ENCODE data around the gene CACNA2D4.

Gene CACNA2D4

GRCh38 chr12:1844661-1845409, 73.6 kb downstream of the CACNA2D4 start:
- Histone ChIP-seq H3K36me3 (ENCODE audit: insufficient read depth, low read depth, low read length) (no peaks in the 10 kb centered on the region), H3K27me3 (ENCODE audit: insufficient read depth, low read length) (peaks cover 17% of the 10 kb centered on the region; the same call in 1 of the 2 replicates), H3K9me3 (ENCODE audit: insufficient read depth, low read depth, low read length) (no peaks in the 10 kb centered on the region), H3K9ac (ENCODE audit: low read depth, low read length) (no peak overlapping the region), H3K4me3 (ENCODE audit: low read length) (no peak overlapping the region), H3K4me1 (ENCODE audit: insufficient read depth, low read length) (peaks cover 13% of the 10 kb centered on the region; the same call in 1 of the 2 replicates), H3K27ac (ENCODE audit: low read length) (no peak overlapping the region)

- H3K4me3 ChIP-seq (ENCODE audit: low read length): no peak overlapping the region
- H3K27me3 ChIP-seq (ENCODE audit: insufficient read depth, low read length): peaks cover 17% of the 10 kb centered on the region; the same call in 1 of the 2 replicates
- no peaks in the 10 kb centered on the region for H3K36me3 ChIP-seq (ENCODE audit: insufficient read depth, low read depth, low read length)
- H3K9ac ChIP-seq (ENCODE audit: low read depth, low read length): no peak overlapping the region
- peaks cover 13% of the 10 kb centered on the region; the same call in 1 of the 2 replicates for H3K4me1 ChIP-seq (ENCODE audit: insufficient read depth, low read length)
- no peaks in the 10 kb centered on the region for H3K9me3 ChIP-seq (ENCODE audit: insufficient read depth, low read depth, low read length)
- no peak overlapping the region for H3K27ac ChIP-seq (ENCODE audit: low read length)
Measured at GRCh38 chr12:1844223-1844622, 74.2 kb downstream of the CACNA2D4 start.

- H3K27ac ChIP-seq (ENCODE audit: low read length): no peak overlapping the region
- H3K9ac ChIP-seq (ENCODE audit: low read depth, low read length): no peak overlapping the region
- no peak overlapping the region for H3K4me3 ChIP-seq (ENCODE audit: low read length)
- H3K27me3 ChIP-seq (ENCODE audit: insufficient read depth, low read length): peaks cover 17% of the 10 kb centered on the region; the same call in 1 of the 2 replicates
- peaks cover 13% of the 10 kb centered on the region; the same call in 1 of the 2 replicates for H3K4me1 ChIP-seq (ENCODE audit: insufficient read depth, low read length)
- H3K9me3 ChIP-seq (ENCODE audit: insufficient read depth, low read depth, low read length): no peaks in the 10 kb centered on the region
- H3K36me3 ChIP-seq (ENCODE audit: insufficient read depth, low read depth, low read length): no peaks in the 10 kb centered on the region
Measured at GRCh38 chr12:1843641-1844005, 74.8 kb downstream of the CACNA2D4 start.

GRCh38 chr12:1842905-1843640, 75.4 kb downstream of the CACNA2D4 start:
- peaks cover 13% of the 10 kb centered on the region; the same call in 1 of the 2 replicates for H3K4me1 ChIP-seq (ENCODE audit: insufficient read depth, low read length)
- no peaks in the 10 kb centered on the region for H3K36me3 ChIP-seq (ENCODE audit: insufficient read depth, low read depth, low read length)
- H3K27me3 ChIP-seq (ENCODE audit: insufficient read depth, low read length): peaks cover 17% of the 10 kb centered on the region; the same call in 1 of the 2 replicates
- no peak overlapping the region for H3K27ac ChIP-seq (ENCODE audit: low read length)
- no peak overlapping the region for H3K4me3 ChIP-seq (ENCODE audit: low read length)
- H3K9ac ChIP-seq (ENCODE audit: low read depth, low read length): no peak overlapping the region
- H3K9me3 ChIP-seq (ENCODE audit: insufficient read depth, low read depth, low read length): no peaks in the 10 kb centered on the region

GRCh38 chr12:1842183-1842904, 76.1 kb downstream of the CACNA2D4 start:
- Histone ChIP-seq H3K9ac (ENCODE audit: low read depth, low read length) (no peak overlapping the region), H3K4me3 (ENCODE audit: low read length) (no peak overlapping the region), H3K27ac (ENCODE audit: low read length) (no peak overlapping the region), H3K36me3 (ENCODE audit: insufficient read depth, low read depth, low read length) (no peaks in the 10 kb centered on the region), H3K27me3 (ENCODE audit: insufficient read depth, low read length) (peaks cover 17% of the 10 kb centered on the region; the same call in 1 of the 2 replicates), H3K9me3 (ENCODE audit: insufficient read depth, low read depth, low read length) (no peaks in the 10 kb centered on the region), H3K4me1 (ENCODE audit: insufficient read depth, low read length) (peaks cover 13% of the 10 kb centered on the region; the same call in 1 of the 2 replicates)

GRCh38 chr12:1841586-1842182, 76.8 kb downstream of the CACNA2D4 start:
- no peak overlapping the region for H3K9ac ChIP-seq (ENCODE audit: low read depth, low read length)
- peaks cover 17% of the 10 kb centered on the region; the same call in 1 of the 2 replicates for H3K27me3 ChIP-seq (ENCODE audit: insufficient read depth, low read length)
- no peaks in the 10 kb centered on the region for H3K36me3 ChIP-seq (ENCODE audit: insufficient read depth, low read depth, low read length)
- no peak overlapping the region for H3K4me3 ChIP-seq (ENCODE audit: low read length)
- H3K27ac ChIP-seq (ENCODE audit: low read length): no peak overlapping the region
- H3K4me1 ChIP-seq (ENCODE audit: insufficient read depth, low read length): peaks cover 13% of the 10 kb centered on the region; the same call in 1 of the 2 replicates
- no peaks in the 10 kb centered on the region for H3K9me3 ChIP-seq (ENCODE audit: insufficient read depth, low read depth, low read length)

GRCh38 chr12:1840981-1841425, 77.4 kb downstream of the CACNA2D4 start:
- no peaks in the 10 kb centered on the region for H3K9me3 ChIP-seq (ENCODE audit: insufficient read depth, low read depth, low read length)
- H3K9ac ChIP-seq (ENCODE audit: low read depth, low read length): no peak overlapping the region
- peaks cover 13% of the 10 kb centered on the region; the same call in 1 of the 2 replicates for H3K4me1 ChIP-seq (ENCODE audit: insufficient read depth, low read length)
- peaks cover 17% of the 10 kb centered on the region; the same call in 1 of the 2 replicates for H3K27me3 ChIP-seq (ENCODE audit: insufficient read depth, low read length)
- no peaks in the 10 kb centered on the region for H3K36me3 ChIP-seq (ENCODE audit: insufficient read depth, low read depth, low read length)
- H3K4me3 ChIP-seq (ENCODE audit: low read length): no peak overlapping the region
- no peak overlapping the region for H3K27ac ChIP-seq (ENCODE audit: low read length)

- Histone ChIP-seq H3K9me3 (ENCODE audit: insufficient read depth, low read depth, low read length) (no peaks in the 10 kb centered on the region), H3K36me3 (ENCODE audit: insufficient read depth, low read depth, low read length) (no peaks in the 10 kb centered on the region), H3K27me3 (ENCODE audit: insufficient read depth, low read length) (peaks cover 17% of the 10 kb centered on the region; the same call in 1 of the 2 replicates), H3K4me3 (ENCODE audit: low read length) (no peak overlapping the region), H3K9ac (ENCODE audit: low read depth, low read length) (no peak overlapping the region), H3K27ac (ENCODE audit: low read length) (no peak overlapping the region), H3K4me1 (ENCODE audit: insufficient read depth, low read length) (peaks cover 13% of the 10 kb centered on the region; the same call in 1 of the 2 replicates)
Measured at GRCh38 chr12:1839956-1840951, 78.2 kb downstream of the CACNA2D4 start.

- peaks cover 8% of the 10 kb centered on the region; the same call in 1 of the 2 replicates for H3K4me1 ChIP-seq (ENCODE audit: insufficient read depth, low read length)
- no peak overlapping the region for H3K4me3 ChIP-seq (ENCODE audit: low read length)
- peaks cover 12% of the 10 kb centered on the region; the same call in 1 of the 2 replicates for H3K27me3 ChIP-seq (ENCODE audit: insufficient read depth, low read length)
Measured at GRCh38 chr12:1839464-1839863, 79.0 kb downstream of the CACNA2D4 start.

GRCh38 chr12:1838994-1839365, 79.5 kb downstream of the CACNA2D4 start:
- Histone ChIP-seq H3K36me3 (ENCODE audit: insufficient read depth, low read depth, low read length) (no peaks in the 10 kb centered on the region), H3K9me3 (ENCODE audit: insufficient read depth, low read depth, low read length) (no peaks in the 10 kb centered on the region), H3K27ac (ENCODE audit: low read length) (no peak overlapping the region), H3K4me1 (ENCODE audit: insufficient read depth, low read length) (peaks cover 4% of the 10 kb centered on the region; the same call in 1 of the 2 replicates), H3K9ac (ENCODE audit: low read depth, low read length) (no peak overlapping the region), H3K27me3 (ENCODE audit: insufficient read depth, low read length) (peaks cover 8% of the 10 kb centered on the region; the same call in 1 of the 2 replicates), H3K4me3 (ENCODE audit: low read length) (no peak overlapping the region)

More at GRCh38 chr12:1839464-1839863, 79.0 kb downstream of the CACNA2D4 start:
- Histone ChIP-seq H3K27ac (ENCODE audit: low read length) (no peak overlapping the region), H3K36me3 (ENCODE audit: insufficient read depth, low read depth, low read length) (no peaks in the 10 kb centered on the region), H3K9ac (ENCODE audit: low read depth, low read length) (no peak overlapping the region), H3K9me3 (ENCODE audit: insufficient read depth, low read depth, low read length) (no peaks in the 10 kb centered on the region)
